ENCODE measurements around the gene ZFPM1. TPM values are rescaled to one million over a fixed set of nuclear protein-coding genes. Genes with fewer than 3 reads are reported as not detected.

The ZFPM1 gene
- total and polyA plus RNA-seq, 12 donors: 0.37 to 23.8 (median 3.5) TPM

DNA sequence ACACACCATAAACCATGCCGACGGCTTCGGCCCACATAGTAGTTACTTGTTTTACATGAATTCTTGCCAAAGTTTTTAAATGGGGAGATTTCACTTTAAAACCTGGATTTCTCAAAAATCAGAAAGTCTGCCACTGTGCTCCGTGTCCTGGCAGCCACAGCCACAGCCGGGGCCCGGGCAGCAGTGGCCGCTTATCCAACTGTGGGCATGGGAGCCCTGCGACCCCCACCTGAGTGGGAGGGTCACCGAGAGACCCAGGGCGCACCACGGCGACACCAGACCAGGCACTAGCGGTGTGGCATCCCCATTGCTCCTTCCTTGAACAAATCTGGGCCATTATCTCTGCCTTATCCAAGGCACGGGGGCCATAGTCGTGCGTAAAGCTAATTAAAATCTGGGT is 40.3 kb upstream of the ZFPM1 start:
- no peak for DNase-seq
- Histone ChIP-seq H3K9me3 (replicated peaks in 1 of 3) (no peaks in the 10 kb centered on the region), H3K4me1 (replicated peaks in 1 of 2) (no peaks in the 10 kb centered on the region), H3K27me3 (no peaks in the 10 kb centered on the region), H3K4me3 (no peak overlapping the region), H3K27ac (no peak overlapping the region), H3K36me3 (replicated peaks in 1 of 2) (no peaks in the 10 kb centered on the region)
- WGBS, 4 donors: 85 to 91% (median 88%) methylated on average over 15 to 16 of the region's 16 CpGs
- intact Hi-C loops (cut with DNase I): no loop called here
- TF ChIP-seq CTCF (IDR thresholded peaks at IDR 0.05) (no peak), POLR2A (IDR thresholded peaks at IDR 0.05) (no peak)

DNA sequence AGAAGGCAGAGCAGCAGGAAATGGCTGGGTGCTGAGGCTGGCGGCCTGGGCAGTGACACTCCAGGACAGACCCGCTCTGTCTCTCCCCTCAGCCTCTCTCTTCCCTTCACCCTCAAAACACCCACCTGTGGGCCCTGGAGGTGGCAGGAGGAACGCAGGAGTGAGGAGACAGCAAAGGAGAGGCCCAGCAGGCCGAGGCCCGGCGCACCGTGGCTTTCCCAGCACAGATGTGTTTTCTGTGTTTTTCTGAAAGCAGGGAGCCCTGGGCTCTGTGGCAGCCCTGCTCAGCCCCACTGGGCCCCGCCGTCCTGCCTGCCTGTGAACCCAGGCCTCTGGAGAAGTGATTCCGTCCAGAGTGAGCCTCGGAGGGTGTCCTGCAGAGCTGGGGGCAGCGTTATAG is 39.8 kb upstream of the ZFPM1 start:
- H3K4me3 ChIP-seq: no peak overlapping the region
- no peak overlapping the region for H3K27ac ChIP-seq
- intact Hi-C loops (cut with DNase I): no loop called here
- no peak for DNase-seq
- TF ChIP-seq CTCF (IDR thresholded peaks at IDR 0.05): no peak
- TF ChIP-seq POLR2A (IDR thresholded peaks at IDR 0.05): no peak
- no peaks in the 10 kb centered on the region for H3K36me3 ChIP-seq (replicated peaks in 1 of 2)
- no peaks in the 10 kb centered on the region for H3K27me3 ChIP-seq
- no peaks in the 10 kb centered on the region for H3K4me1 ChIP-seq (replicated peaks in 1 of 2)
- H3K9me3 ChIP-seq (replicated peaks in 1 of 3): no peaks in the 10 kb centered on the region
- 90 to 91% (median 90%) methylated on average over 8 to 12 of the region's 12 CpGs for WGBS, 4 donors

DNA sequence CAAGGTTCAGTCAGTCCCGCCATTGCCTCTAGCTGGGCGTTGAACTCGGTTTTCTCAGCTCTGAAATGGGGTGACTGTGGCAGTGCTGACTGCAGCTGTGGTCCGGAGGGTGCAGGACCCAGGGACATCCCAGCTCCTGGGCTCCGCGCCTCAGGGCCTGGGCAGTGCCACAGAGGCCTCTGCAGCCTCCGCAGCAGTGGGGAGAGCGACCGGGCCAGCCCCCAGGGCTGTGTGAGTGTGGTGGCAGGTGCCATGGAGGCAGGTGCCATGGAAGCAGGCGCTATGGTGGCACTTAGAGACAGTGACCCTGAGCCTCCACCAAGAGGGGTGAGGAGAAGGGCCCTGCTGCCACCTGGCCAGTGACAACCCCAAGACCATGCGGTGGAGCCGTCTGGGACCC is 39.4 kb upstream of the ZFPM1 start:
- TF ChIP-seq POLR2A (IDR thresholded peaks at IDR 0.05) (no peak), CTCF (IDR thresholded peaks at IDR 0.05) (no peak)
- no peaks in the 10 kb centered on the region for H3K27me3 ChIP-seq
- H3K36me3 ChIP-seq (replicated peaks in 1 of 2): no peaks in the 10 kb centered on the region
- H3K9me3 ChIP-seq (replicated peaks in 1 of 3): no peaks in the 10 kb centered on the region
- intact Hi-C loops (cut with DNase I): no loop called here
- H3K27ac ChIP-seq: no peak overlapping the region
- no peaks in the 10 kb centered on the region for H3K4me1 ChIP-seq (replicated peaks in 1 of 2)
- 94 to 100% (median 98%) methylated on average over 2 to 12 of the region's 12 CpGs for WGBS, 4 donors
- DNase-seq: no peak
- no peak overlapping the region for H3K4me3 ChIP-seq

DNA sequence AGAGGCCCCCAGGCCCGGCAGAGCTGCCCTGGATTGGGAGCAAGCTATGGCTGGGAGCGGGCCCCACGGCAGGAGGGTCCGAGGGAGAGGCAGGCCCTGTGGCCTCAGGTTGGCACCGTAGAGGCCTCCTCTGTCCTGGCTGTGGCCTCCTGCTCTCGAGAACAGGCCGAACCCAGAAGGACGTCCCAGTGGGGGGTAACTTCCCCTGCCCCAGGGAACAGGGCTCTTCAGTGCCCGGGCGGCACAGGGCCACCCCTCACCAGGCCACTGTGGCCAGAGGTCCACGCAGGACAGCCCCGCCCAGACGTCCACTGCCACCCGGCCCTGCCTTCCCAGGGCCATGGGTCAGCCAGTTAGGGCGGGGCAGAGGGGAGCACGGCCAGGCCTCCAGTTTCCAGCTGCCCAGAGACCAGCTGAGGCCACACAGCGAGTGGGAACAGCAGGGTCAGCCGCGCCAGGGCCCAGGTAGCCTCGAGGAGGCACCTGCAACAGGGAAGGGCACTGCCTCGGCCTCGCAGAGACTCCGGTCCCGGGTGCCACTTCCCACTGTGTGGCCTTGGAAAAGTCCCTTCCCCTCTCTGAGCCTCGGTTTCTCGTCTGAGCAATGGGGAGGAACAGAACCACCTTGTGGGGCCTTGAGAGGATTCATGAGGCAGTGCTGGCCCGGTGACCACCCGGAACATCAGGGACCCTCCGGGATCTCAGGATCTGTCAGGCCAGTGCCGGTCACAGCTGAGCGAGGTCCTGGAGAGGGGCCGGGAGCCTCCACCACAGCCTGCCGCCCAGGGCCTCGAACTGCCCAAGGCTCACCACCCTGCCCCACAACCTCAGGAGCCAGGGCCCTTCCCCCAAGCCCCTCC is 38.3 kb upstream of the ZFPM1 start:
- WGBS, 4 donors: 92 to 96% (median 94%) methylated on average over 12 to 34 of the region's 34 CpGs
- H3K27ac ChIP-seq: no peak overlapping the region
- H3K27me3 ChIP-seq: no peaks in the 10 kb centered on the region
- intact Hi-C loops (cut with DNase I): no loop called here
- no peaks in the 10 kb centered on the region for H3K4me1 ChIP-seq (replicated peaks in 1 of 2)
- H3K36me3 ChIP-seq (replicated peaks in 1 of 2): no peaks in the 10 kb centered on the region
- no peak for DNase-seq
- H3K4me3 ChIP-seq: no peak overlapping the region
- TF ChIP-seq CTCF (IDR thresholded peaks at IDR 0.05) (no peak), POLR2A (IDR thresholded peaks at IDR 0.05) (no peak)
- no peaks in the 10 kb centered on the region for H3K9me3 ChIP-seq (replicated peaks in 1 of 3)
